NCI-H146 treated with DMSO at 0.1 percent for 48 hours (cell line): Measurements from ENCODE around the gene ACVRL1.

ENCODE experiments used
- DNase-seq: peaks from one replicate; lab custom pipeline; 2025; ENCODE audit not compliant: unreplicated experiment; lab: John Stamatoyannopoulos, UW

The ACVRL1 gene

DNA sequence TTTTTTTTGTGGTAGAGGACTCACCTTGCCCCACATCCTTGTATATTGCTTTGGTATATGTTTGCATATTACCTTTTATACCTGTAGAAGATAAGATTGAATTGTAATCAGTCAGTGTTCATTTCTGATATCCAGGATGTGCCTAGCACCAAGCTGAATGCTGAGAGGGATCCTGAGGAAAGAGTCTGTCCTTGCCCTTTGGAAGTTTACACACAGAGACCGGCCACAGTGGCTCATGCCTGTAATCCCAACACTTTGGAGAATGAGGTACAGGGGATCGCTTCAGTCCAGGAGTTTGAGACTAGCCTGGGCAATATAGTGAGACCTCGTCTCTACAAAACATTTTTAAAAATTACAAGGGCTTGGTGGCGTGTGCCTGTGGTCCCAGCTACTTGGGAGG is 52.6 kb downstream of the ACVRL1 start:
- no peak for DNase-seq

- no peak for DNase-seq
Observed at GRCh38 chr12:51960488-51960887, 53.2 kb downstream of the ACVRL1 start.

DNA sequence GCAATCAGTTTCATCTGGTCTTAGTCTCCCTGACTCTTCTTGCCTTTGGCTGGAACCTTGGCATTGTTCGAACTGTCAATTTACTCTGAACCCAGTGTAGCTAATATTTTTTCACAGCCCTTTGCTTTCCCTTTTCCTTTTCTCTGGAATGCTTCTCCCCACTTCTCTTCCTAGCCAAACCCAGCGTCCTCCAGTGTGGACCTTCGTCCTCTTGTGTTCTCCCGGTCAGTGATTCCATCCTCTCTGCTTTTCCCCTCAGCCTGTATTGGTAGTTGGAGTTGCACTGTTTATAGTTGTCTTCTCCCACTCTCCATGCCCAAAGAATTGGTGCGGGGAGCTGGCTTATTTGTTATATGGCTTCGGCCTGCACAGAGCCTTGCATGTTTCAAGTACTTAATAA is 53.6 kb downstream of the ACVRL1 start:
- no peak for DNase-seq

- DNase-seq: no peak
Observed at GRCh38 chr12:51961834-51962233, 54.5 kb downstream of the ACVRL1 start.

DNA sequence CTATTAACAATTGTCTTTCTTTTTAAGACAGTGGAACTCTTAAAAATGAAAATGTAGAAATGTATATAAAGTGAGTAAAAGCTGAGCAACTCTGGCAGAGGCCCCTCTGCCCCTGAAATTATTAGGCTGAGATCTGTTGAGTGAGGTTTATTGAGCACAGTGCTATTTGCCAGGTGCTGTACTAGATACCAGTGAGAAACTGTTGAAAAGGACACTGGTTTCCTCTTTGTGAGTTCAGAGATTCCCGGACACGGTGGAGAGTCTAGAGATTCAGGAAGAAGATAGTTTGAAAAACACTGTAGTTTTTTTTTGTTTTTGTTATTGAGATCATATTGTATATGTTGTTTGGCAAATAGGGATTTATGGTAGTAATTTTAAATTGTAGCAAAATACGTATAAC is 55.4 kb downstream of the ACVRL1 start:
- no peak for DNase-seq

DNA sequence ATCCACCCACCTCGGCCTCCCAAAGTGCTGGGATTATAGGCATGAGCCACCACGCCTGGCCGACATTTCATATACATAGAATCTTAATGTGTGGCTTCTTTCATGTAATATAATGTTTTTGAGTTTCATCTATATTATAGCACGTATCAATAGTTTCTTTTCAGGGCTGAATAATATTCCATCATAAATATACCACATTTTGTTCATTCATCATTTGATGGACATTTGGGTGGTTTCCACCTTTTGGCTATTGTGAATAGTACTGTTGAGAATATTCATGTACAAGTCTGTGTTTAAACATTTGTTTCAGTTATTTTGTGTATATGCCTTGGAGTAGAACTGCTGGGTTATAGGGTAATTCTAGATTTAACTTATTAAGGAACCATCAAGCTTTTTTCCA is 56.2 kb downstream of the ACVRL1 start:
- no peak for DNase-seq

DNA sequence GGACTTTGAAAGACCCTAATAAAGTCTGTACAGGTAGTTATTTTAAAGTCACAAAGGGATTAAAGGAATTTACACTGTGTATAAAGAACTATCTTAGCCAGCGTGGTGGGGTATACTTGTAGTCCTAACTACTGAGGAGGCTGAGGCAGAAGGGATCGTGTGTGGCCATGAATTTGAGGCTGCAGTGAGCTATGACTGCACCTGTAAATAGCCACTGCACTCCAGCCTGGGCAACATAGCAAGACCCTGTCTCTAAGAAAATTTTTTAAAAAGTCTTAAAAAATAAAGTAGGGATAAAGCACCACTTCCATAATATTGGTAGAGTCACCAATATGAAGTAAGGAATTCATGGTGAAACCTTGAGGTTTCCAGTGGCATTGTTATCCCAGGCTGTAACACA is 62.3 kb downstream of the ACVRL1 start:
- no peak for DNase-seq

GRCh38 chr12:51970904-51971646 is 63.8 kb downstream of the ACVRL1 start:
- DNase-seq: no peak

DNA sequence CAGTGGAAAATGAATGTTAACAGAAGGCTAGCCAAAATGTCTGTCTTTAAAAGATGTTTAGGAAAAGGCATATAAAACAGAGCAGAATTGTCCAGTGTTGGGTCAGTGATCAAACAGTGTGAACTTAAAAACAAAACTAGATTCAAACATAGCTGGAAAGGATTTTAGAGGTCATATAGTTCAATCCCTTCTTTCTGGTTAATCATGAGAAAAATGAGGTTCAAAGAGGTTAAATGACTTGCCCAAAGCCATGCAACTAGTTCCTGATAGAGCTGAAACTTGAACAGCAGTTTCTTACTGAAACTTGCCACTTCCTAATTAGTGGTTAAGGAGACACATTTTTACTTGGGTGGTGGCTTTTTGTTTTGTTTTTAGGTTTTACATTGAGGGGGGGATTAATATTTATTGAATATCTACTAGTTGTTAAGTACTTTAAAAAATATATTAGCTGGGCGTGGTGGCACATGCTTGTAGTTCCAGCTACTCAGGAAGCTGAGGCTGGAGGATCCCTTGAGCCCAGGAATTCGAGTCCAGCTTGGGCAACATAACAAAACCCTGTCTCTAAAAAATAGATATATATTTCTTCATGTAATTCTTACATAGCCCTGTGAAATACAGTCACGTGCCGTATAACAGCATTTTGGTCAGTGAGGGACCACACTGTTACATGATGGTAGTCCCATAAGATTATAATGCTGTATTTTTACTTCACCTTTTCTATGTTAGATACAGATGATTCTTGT is 64.5 kb downstream of the ACVRL1 start:
- DNase-seq: no peak

- DNase-seq: no peak
Observed at GRCh38 chr12:51972422-51972812, 65.1 kb downstream of the ACVRL1 start.

- DNase-seq: no peak
Observed at GRCh38 chr12:51972849-51973273, 65.6 kb downstream of the ACVRL1 start.
